HCT116 (cell line): ENCODE results near the gene NEUROD2.

Experiments used
- CEBPB ChIP-seq: IDR thresholded peaks from 2 replicates; pipeline ENCODE4 v1.6.1; 2012; ENCODE audit warnings: low read depth
- EZH2 ChIP-seq: fragments of 200-600 bp; sonication (generic); IDR thresholded peaks from 2 replicates; pipeline ENCODE4 v1.6.1; 2017; ENCODE audit warnings: antibody characterized with exemption, mixed run types
- MAX ChIP-seq: IDR thresholded peaks from 2 replicates; pipeline ENCODE4 v1.6.1; 2012
- POLR2A ChIP-seq: IDR thresholded peaks from 2 replicates; pipeline ENCODE4 v1.7.0; 2011; ENCODE audit warnings: borderline replicate concordance; ENCODE audit not compliant: insufficient read depth, insufficient read length; ENCODE audit errors: extremely low read depth
- POLR2AphosphoS5 ChIP-seq: IDR thresholded peaks from 2 replicates; pipeline ENCODE4 v1.6.1; 2011; ENCODE audit warnings: mild to moderate bottlenecking, low read depth, low read length, moderate library complexity
- RAD21 ChIP-seq: IDR thresholded peaks from 2 replicates; pipeline ENCODE4 v1.6.1; 2012; ENCODE audit warnings: low read depth, mild to moderate bottlenecking
- SRF ChIP-seq: IDR thresholded peaks from 2 replicates; pipeline ENCODE4 v1.6.1; 2012; ENCODE audit warnings: low read depth
- TF ChIP-seq, protein P1 (sequence below), 3 experiments: fragments of 200-600 bp in 1 of 3; sonication (generic) in 1 of 3; IDR thresholded peaks in 2 of 3; conservative IDR thresholded peaks in 1 of 3; 2 replicates each; pipeline ENCODE4 v1.5.1; 2012 to 2017; ENCODE audit warnings: low read depth in 2 of 3, low read length in 2 of 3, antibody characterized with exemption in 1 of 3, borderline replicate concordance in 1 of 3, control low read depth in 1 of 3, mild to moderate bottlenecking in 1 of 3, mixed read lengths in 1 of 3, mixed run types in 1 of 3, moderate library complexity in 1 of 3; ENCODE audit not compliant: insufficient read depth in 1 of 3

DNA sequence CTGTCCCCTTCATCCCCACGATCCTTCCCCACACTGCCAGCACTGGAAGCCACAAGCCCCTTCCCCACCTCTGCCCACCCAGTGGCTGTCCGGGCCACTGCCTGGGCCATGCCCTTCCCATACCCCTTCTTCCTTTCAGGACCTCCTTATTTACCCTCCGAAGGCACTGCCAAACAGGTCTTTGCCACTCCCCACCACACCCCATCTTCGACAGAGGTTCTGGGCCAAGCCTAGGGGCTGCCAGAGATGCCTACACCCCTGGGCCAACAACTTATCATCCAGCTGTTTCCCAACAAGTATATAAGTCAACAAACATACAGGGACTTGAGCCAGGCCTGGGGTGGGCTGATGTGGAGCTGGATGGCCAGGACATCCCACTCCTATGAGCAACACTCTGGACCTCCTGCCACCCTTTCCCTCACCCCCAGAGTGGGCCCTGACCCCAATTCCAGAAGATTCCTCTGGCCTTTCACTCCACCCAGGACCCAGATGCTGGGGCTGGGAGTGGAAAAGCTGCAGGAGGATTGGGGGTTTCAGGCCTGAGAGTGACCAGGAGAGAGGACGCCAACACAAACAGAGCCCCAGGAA, 17.6 kb upstream of the NEUROD2 start:
- no peak for TF ChIP-seq POLR2A
- TF ChIP-seq, protein P1, sequence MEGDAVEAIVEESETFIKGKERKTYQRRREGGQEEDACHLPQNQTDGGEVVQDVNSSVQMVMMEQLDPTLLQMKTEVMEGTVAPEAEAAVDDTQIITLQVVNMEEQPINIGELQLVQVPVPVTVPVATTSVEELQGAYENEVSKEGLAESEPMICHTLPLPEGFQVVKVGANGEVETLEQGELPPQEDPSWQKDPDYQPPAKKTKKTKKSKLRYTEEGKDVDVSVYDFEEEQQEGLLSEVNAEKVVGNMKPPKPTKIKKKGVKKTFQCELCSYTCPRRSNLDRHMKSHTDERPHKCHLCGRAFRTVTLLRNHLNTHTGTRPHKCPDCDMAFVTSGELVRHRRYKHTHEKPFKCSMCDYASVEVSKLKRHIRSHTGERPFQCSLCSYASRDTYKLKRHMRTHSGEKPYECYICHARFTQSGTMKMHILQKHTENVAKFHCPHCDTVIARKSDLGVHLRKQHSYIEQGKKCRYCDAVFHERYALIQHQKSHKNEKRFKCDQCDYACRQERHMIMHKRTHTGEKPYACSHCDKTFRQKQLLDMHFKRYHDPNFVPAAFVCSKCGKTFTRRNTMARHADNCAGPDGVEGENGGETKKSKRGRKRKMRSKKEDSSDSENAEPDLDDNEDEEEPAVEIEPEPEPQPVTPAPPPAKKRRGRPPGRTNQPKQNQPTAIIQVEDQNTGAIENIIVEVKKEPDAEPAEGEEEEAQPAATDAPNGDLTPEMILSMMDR (IDR thresholded peaks at IDR 0.05 in 2 of 3, conservative IDR thresholded peaks at IDR 0.05 in 1 of 3; ENCODE audit: borderline replicate concordance in 1 of 3, insufficient read depth in 1 of 3, low read depth in 2 of 3, low read length in 2 of 3): no peak
- TF ChIP-seq EZH2: no peak
- TF ChIP-seq SRF: no peak
- TF ChIP-seq MAX: no peak
- TF ChIP-seq RAD21: no peak
- no peak for TF ChIP-seq CEBPB
- no peak for TF ChIP-seq POLR2AphosphoS5
